ENCODE results near the gene RNF14.
A peak's percentile ranks its signal among the peaks of the same experiment; 100 is the strongest.

Gene RNF14

GRCh38 chr5:141947316-141947715, 21.6 kb upstream of the RNF14 start:
- no peak for DNase-seq (ENCODE audit: low spot score)

DNA sequence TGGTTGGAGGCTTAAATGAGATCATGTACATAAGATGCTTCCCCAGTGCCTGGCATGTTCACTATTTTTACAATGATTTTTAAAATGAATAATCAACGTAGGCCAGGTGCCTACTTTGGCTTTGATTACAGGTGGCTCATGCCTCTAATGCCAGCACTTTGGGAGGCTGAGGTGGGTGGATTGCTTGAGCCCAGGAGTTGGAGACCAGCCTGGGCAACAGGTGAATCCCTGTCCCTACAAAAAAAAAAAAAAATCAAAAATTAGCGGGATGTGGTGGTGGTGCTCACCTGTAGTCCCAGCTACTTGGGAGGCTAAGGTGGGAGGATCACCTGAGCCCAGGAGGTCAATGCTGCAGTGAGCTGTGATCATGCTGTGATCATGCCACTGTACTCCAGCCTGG, 20.1 kb upstream of the RNF14 start:
- DNase-seq (ENCODE audit: low spot score) = no peak

GRCh38 chr5:141949511-141949910, 19.4 kb upstream of the RNF14 start:
- DNase-seq (ENCODE audit: low spot score) = no peak

- no peak for DNase-seq (ENCODE audit: low spot score)
Measured at GRCh38 chr5:141950207-141951005, 18.5 kb upstream of the RNF14 start.

- DNase-seq (ENCODE audit: low spot score) = no peak
Measured at GRCh38 chr5:141951332-141951781, 17.5 kb upstream of the RNF14 start.

DNA sequence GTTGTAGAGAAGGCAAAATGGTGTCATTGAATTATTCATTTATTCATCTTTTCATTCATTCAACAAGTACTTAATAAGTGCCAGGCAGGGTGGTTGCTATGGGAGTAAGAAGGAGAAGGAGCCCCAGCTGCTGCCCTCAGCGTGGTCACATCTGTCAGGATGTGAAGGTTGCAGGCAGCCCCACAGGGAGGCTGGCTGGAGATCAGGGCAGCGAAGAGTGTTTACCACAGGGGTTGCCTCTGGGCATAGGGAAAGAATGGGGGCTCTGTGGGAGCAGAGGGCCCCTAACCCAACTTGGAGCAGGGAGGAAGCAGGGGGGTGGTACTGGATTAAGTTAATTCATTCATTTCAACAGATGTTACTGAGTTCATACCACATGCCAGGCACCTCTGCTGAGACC, 16.9 kb upstream of the RNF14 start:
- DNase-seq (ENCODE audit: low spot score) = no peak

GRCh38 chr5:141954194-141954593, 14.7 kb upstream of the RNF14 start:
- DNase-seq (ENCODE audit: low spot score) = no peak

GRCh38 chr5:141957367-141957996, 11.4 kb upstream of the RNF14 start:
- DNase-seq (ENCODE audit: low spot score) = no peak

GRCh38 chr5:141958113-141958512, 10.8 kb upstream of the RNF14 start, which contains the start of gene PCDH12:
Gene PCDH12, minus strand, starts transcription at chr5:141958202. Its CDS starts 351 bp downstream, at chr5:141957851.
- no peak for DNase-seq (ENCODE audit: low spot score)

GRCh38 chr5:141958546-141959172, 10.2 kb upstream of the RNF14 start:
- DNase-seq (ENCODE audit: low spot score) = no peak

GRCh38 chr5:141960018-141960417, 8.9 kb upstream of the RNF14 start:
- DNase-seq (ENCODE audit: low spot score) = no peak

DNA sequence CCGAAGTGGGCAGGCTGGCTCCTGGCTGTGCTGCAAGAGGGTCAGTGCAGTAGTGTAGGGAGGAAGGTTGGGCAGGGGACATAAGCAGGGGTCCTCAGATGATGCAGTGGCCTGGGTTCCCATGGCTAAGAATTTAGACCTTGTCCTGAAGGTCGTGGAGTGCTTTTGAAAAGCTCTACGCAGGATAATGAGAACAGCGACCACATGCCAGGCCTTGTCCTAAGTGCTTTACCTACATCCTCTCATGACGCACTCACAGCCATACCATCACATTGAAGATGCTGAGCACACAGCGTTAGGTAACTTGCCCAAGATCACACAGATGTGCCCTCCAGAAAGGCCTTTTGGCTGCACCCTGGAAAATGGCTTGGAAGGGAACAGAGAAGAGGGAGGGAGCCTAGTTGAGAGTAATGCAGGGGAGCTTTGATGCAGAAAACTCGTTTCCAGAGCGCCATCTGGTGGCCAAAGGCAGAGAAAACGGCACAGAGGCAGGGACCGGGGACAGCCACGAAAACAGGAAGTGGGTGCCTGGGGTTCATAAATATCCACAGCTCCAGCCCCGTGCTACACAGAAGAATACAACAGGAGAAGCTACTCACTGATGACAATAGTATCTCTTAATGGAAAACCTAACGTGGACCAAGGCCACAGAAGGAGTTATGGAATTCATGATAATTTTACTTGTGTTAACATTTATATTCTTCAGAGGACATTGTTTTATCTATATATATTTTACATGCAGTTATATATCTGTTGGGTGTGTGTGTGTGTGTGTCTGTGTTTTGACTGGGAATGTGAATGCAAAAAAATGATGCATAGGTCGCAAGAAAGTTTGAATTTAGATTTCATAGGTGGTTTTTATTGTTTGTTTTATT, 8.2 kb upstream of the RNF14 start:
- peak; percentile 87 for DNase-seq (ENCODE audit: low spot score)

DNA sequence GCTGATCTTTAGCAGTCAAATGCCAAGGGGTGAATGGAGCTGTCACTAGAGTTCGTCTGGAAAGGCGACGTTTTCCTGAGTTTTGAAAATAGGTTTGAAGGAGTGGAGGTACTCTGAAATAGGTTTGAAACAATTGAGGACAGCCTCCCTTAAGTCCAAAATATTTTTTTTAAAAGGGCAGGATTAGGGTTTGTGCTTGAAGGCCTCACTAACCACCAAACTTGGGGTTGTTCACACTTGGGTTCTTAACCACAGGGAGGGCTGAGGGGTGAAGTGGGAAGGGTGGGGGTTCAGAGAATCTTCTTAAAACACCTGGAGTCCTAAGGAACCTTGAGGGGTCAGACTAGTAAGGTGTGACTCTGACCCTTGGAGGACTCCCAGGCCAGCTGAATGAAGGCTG, 7.4 kb upstream of the RNF14 start:
- DNase-seq (ENCODE audit: low spot score) = no peak

GRCh38 chr5:141963701-141964100, 5.2 kb upstream of the RNF14 start:
- DNase-seq (ENCODE audit: low spot score) = no peak

DNA sequence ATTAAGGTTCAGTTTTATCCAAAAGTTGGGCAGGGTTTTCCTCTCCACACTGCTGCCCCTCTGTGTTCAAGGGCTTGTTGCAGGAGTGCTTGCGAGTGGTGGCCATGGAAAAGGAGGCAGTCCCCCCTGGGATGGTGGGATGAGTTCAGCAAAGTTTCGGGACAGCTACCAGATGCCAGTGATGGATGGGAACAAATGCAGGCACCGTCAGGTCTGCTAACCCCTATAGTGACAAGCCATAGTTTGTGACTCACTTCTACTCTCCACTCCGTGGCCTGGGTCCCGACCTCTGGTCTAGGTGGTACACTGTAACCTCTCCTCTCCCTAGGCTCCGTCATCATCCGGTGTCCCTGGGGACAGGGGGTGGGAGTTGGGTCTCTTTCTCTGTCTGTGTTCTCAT, 3.8 kb upstream of the RNF14 start:
- DNase-seq (ENCODE audit: low spot score) = no peak

- DNase-seq (ENCODE audit: low spot score) = no peak
Measured at GRCh38 chr5:141966275-141966962, 2.5 kb upstream of the RNF14 start.

GRCh38 chr5:141966963-141967333, 2.0 kb upstream of the RNF14 start:
- DNase-seq (ENCODE audit: low spot score) = no peak

DNA sequence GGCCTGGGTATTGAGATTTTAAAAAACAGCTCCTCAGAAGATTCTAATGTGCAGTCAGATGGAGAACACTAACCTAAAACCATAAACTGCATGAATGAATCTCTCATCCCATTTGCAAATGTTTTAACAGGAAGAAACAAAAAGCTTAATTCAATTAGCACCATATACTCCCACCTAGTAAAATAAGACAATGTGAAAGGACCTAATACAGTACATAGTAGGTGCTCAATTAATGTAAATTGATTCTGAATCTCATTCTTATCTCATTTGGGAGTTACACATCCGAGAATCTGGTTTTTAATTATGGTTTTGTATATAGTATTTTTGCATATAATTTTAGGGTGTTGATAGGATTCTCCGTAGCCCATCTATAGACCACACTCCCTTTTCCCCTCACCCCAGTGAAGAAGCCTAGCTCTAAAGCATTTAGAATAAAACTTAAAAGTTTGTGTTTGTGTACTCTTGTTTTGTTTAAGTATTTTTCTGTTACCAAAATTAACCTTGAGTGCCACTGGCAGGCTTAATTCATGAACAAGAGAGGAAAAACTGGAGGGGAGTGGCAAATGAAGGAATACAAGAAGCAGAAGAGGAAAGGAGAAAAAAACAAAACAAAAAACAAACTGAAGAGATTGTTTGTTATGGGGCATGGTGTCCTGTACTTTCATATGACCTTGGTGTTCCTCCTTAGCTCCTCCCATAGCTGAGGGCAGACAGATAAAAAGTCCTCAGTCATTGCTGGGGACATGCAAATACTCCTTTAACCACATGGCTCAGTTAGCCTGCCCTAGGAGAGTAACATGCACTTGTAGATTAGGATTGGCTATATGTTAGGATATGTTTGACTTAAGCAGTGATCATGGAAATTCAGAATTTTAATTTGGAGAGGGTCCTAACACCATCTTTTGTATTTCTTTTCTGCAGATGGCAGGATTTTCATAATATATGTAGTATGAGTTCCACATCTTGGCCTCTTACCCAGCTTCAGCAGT, 1.2 kb downstream of the RNF14 start:
- no peak for DNase-seq (ENCODE audit: low spot score)

- peak; percentile 55 for DNase-seq (ENCODE audit: low spot score)
Measured at GRCh38 chr5:141973871-141974595, 5.1 kb downstream of the RNF14 start.

GRCh38 chr5:141976176-141976575, 7.3 kb downstream of the RNF14 start:
- DNase-seq (ENCODE audit: low spot score) = no peak
